GM10847 (cell line): Measurements from ENCODE around the gene CTBP2.

Experiments used
- POLR2A ChIP-seq: IDR thresholded peaks from 2 replicates; pipeline ENCODE4 v1.6.1; 2011; ENCODE audit not compliant: insufficient read length; ENCODE audit errors: extremely low read depth

The CTBP2 gene

GRCh38 chr10:125097409-125098070, 62.8 kb downstream of the CTBP2 start:
- no peak for TF ChIP-seq POLR2A

GRCh38 chr10:125096975-125097374, 63.4 kb downstream of the CTBP2 start:
- no peak for TF ChIP-seq POLR2A

- TF ChIP-seq POLR2A = no peak
Measured at GRCh38 chr10:125096371-125096770, 64.0 kb downstream of the CTBP2 start.

GRCh38 chr10:125095776-125096175, 64.6 kb downstream of the CTBP2 start:
- TF ChIP-seq POLR2A = no peak

GRCh38 chr10:125095228-125095627, 65.1 kb downstream of the CTBP2 start:
- TF ChIP-seq POLR2A = no peak

- TF ChIP-seq POLR2A = no peak
Measured at GRCh38 chr10:125094806-125095205, 65.6 kb downstream of the CTBP2 start.

- no peak for TF ChIP-seq POLR2A
Measured at GRCh38 chr10:125093974-125094705, 66.2 kb downstream of the CTBP2 start.

- no peak for TF ChIP-seq POLR2A
Measured at GRCh38 chr10:125093199-125093973, 67.0 kb downstream of the CTBP2 start.

GRCh38 chr10:125092564-125093031, 67.8 kb downstream of the CTBP2 start:
- no peak for TF ChIP-seq POLR2A

- TF ChIP-seq POLR2A = no peak
Measured at GRCh38 chr10:125091891-125092290, 68.5 kb downstream of the CTBP2 start.

GRCh38 chr10:125089469-125089868, 70.9 kb downstream of the CTBP2 start:
- no peak for TF ChIP-seq POLR2A

GRCh38 chr10:125087897-125088215, 72.5 kb downstream of the CTBP2 start:
- no peak for TF ChIP-seq POLR2A

- TF ChIP-seq POLR2A = no peak
Measured at GRCh38 chr10:125087191-125087896, 73.0 kb downstream of the CTBP2 start.

- no peak for TF ChIP-seq POLR2A
Measured at GRCh38 chr10:125086691-125087090, 73.7 kb downstream of the CTBP2 start.
